Smooth muscle cell (in vitro differentiated cells): ENCODE data around the gene SPESP1. TPM values are rescaled to one million over a fixed set of nuclear protein-coding genes. Genes with fewer than 3 reads are reported as not detected.

Experiments used
- DNase-seq: peaks from one replicate; lab custom pipeline; 2025; ENCODE audit not compliant: unreplicated experiment; lab: John Stamatoyannopoulos, UW
- H2AFZ ChIP-seq: fragments of 200-600 bp; sonication (generic); 2 replicates; pipeline ENCODE4 v1.6.0; 2016; ENCODE audit warnings: antibody characterized with exemption, low read depth, mild to moderate bottlenecking
- H3F3A ChIP-seq: fragments of 200-600 bp; sonication (generic); 2 replicates; pipeline ENCODE4 v1.6.0; 2017; ENCODE audit warnings: antibody characterized with exemption, low read depth
- H3K27ac ChIP-seq: fragments of 200-600 bp; sonication (generic); 2 replicates; pipeline ENCODE4 v1.5.1; 2016; ENCODE audit warnings: low read depth, mild to moderate bottlenecking
- H3K27me3 ChIP-seq: fragments of 200-600 bp; sonication (generic); 2 replicates; pipeline ENCODE4 v1.6.1; 2016; ENCODE audit warnings: low read depth, mild to moderate bottlenecking
- H3K36me3 ChIP-seq: fragments of 200-600 bp; sonication (generic); 2 replicates; pipeline ENCODE4 v1.5.1; 2016; ENCODE audit warnings: low read depth
- H3K4me1 ChIP-seq: fragments of 200-600 bp; sonication (generic); 2 replicates; pipeline ENCODE4 v1.5.1; 2016; ENCODE audit warnings: low read depth
- H3K4me2 ChIP-seq: fragments of 200-600 bp; sonication (generic); 2 replicates; pipeline ENCODE4 v1.6.0; 2016; ENCODE audit warnings: mild to moderate bottlenecking
- H3K4me3 ChIP-seq: fragments of 200-600 bp; sonication (generic); 2 replicates; pipeline ENCODE4 v1.5.1; 2016; ENCODE audit warnings: mild to moderate bottlenecking
- H3K79me2 ChIP-seq: fragments of 200-600 bp; sonication (generic); 2 replicates; pipeline ENCODE4 v1.6.0; 2016; ENCODE audit warnings: low read depth, mild to moderate bottlenecking
- H3K9ac ChIP-seq: fragments of 200-600 bp; sonication (generic); 2 replicates; pipeline ENCODE4 v1.6.0; 2016; ENCODE audit warnings: low read depth
- H3K9me3 ChIP-seq: fragments of 200-600 bp; sonication (generic); replicated peaks from 2 replicates; pipeline ENCODE4 v1.5.1; 2016; ENCODE audit warnings: low read depth
- H4K20me1 ChIP-seq: fragments of 200-600 bp; sonication (generic); 2 replicates; pipeline ENCODE4 v1.6.0; 2016; ENCODE audit warnings: low read depth
- WGBS: methylation state at CpG from one replicate; pipeline ENCODE4 v1.1.7; 2016; ENCODE audit warnings: low lambda C conversion rate; 5-methylcytosine and 5-hydroxymethylcytosine counted together
- polyA plus RNA-seq: library from polyadenylated mRNA; unstranded; fragments of >200 nt; fragmentation: Nextera tagmentation; extraction: Ambion mirVana; gene quantifications from 2 replicates; pipeline ENCODE4 v1.2.1, GENCODE V29; 2016
- total RNA-seq: library from RNA; depleted of rRNA; stranded (reverse); fragments of >200 nt; gene quantifications from 2 replicates; pipeline ENCODE4 v1.2.3, GENCODE V29; 2014
- TF ChIP-seq, protein P1 (sequence below): fragments of 200-600 bp; sonication (generic); IDR thresholded peaks from 2 replicates; pipeline ENCODE4 v1.5.1; 2017; ENCODE audit warnings: borderline replicate concordance, mild to moderate bottlenecking, antibody characterized with exemption; ENCODE audit not compliant: insufficient read depth, poor library complexity, severe bottlenecking

Gene SPESP1
- total and polyA plus RNA-seq, 2 experiments from 2014 or later, result not detected

DNA sequence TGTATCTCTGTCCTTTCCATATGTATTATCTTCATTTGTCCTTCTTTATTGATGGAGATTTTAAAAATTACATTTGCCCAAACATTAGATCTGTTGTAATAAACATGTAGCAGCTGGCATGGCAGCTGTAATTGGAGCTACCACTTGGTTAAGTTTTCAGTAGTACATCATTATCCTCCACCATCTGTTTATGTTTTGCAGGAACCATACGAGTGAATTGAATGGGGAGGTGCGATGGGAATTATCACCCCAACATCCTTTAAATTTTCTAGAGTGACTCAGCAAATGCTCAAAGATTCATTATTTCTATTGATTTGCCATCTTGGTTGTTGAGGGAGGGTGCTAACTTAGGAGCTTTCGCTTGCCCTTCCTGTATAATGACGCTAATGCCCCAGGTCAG lies 51.6 kb downstream of the SPESP1 start:
- Histone ChIP-seq H2AFZ (no peak overlapping the region), H3K27me3 (no peaks in the 10 kb centered on the region), H4K20me1 (no peaks in the 10 kb centered on the region), H3K4me2 (no peak overlapping the region), H3K4me1 (peaks cover 3% of the 10 kb centered on the region), H3K79me2 (no peaks in the 10 kb centered on the region), H3K36me3 (no peaks in the 10 kb centered on the region), H3K4me3 (no peak overlapping the region), H3K9ac (no peak overlapping the region), H3K9me3 (no peaks in the 10 kb centered on the region), H3K27ac (no peak overlapping the region), H3F3A (no peaks in the 10 kb centered on the region)
- no peak for DNase-seq
- TF ChIP-seq, protein P1, sequence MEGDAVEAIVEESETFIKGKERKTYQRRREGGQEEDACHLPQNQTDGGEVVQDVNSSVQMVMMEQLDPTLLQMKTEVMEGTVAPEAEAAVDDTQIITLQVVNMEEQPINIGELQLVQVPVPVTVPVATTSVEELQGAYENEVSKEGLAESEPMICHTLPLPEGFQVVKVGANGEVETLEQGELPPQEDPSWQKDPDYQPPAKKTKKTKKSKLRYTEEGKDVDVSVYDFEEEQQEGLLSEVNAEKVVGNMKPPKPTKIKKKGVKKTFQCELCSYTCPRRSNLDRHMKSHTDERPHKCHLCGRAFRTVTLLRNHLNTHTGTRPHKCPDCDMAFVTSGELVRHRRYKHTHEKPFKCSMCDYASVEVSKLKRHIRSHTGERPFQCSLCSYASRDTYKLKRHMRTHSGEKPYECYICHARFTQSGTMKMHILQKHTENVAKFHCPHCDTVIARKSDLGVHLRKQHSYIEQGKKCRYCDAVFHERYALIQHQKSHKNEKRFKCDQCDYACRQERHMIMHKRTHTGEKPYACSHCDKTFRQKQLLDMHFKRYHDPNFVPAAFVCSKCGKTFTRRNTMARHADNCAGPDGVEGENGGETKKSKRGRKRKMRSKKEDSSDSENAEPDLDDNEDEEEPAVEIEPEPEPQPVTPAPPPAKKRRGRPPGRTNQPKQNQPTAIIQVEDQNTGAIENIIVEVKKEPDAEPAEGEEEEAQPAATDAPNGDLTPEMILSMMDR, result no peak
- WGBS, result 95% methylated on average over 4 of the region's 4 CpGs

DNA sequence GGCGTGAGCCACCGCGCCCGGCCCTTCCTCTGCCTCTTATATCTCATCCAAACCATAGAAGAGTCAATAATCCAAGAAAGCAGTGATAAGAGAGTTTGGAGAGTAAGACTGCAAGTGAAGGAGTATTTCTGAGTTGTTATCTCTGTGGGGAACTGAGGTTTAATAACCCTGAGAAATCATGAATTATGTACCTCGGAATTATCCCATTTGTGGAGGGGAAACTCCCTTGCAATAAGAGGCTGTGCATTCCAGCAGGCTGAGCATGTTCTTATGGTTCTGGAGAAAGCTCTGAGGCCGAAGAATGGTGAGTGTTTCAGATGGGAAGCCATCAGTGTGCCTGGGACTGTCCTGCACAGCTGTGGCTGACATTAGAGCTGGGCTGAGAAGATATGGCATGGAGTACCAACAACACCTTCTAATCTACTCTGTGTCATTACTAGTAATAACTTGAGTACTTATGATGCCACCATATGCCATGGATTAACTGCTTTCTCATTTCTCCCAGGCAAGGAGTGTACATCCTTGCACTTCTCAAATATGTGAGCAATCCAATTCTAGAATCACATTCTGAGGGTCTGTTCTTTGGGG lies 52.7 kb downstream of the SPESP1 start:
- Histone ChIP-seq H3K36me3 (no peaks in the 10 kb centered on the region), H3F3A (no peaks in the 10 kb centered on the region), H3K27me3 (no peaks in the 10 kb centered on the region), H3K27ac (no peak overlapping the region), H3K9ac (no peak overlapping the region), H3K4me3 (no peak overlapping the region), H3K79me2 (no peaks in the 10 kb centered on the region), H3K9me3 (no peaks in the 10 kb centered on the region), H4K20me1 (no peaks in the 10 kb centered on the region), H3K4me1 (peaks cover 3% of the 10 kb centered on the region), H3K4me2 (no peak overlapping the region), H2AFZ (no peak overlapping the region)
- WGBS, result 94% methylated on average over 6 of the region's 6 CpGs
- TF ChIP-seq, protein P1, result no peak
- no peak for DNase-seq

DNA sequence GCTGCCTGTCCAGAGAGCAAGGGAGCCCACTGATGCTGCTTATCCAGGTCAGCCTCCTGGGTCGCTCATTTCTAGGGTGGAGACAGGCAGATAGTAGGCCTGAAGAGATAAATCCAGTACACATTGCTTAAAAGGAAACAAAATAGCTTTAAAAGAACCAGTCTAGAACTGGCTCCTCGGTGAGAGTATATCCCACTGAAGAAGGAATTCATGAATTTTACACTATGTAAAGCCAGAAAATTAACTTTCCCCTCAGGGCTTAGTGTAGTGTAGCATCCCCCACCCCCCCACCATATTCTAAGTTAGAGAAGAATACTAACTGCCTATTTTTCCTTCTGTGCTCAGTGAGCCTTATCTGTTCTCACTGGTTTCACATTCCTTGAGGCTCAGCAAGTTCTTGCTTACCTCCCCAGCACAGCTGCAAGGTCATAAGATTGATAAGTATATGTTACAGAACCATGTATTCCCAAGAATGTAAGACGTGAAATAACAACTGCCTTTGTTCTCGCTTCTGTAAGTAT lies 53.7 kb downstream of the SPESP1 start:
- no peak overlapping the region for H2AFZ ChIP-seq
- no peaks in the 10 kb centered on the region for H3K79me2 ChIP-seq
- H3K36me3 ChIP-seq, result no peaks in the 10 kb centered on the region
- no peak overlapping the region for H3K4me3 ChIP-seq
- no peaks in the 10 kb centered on the region for H4K20me1 ChIP-seq
- peak overlapping the region; percentile 18 for H3K4me2 ChIP-seq
- H3F3A ChIP-seq, result no peaks in the 10 kb centered on the region
- no peak overlapping the region for H3K9ac ChIP-seq
- no peaks in the 10 kb centered on the region for H3K9me3 ChIP-seq
- TF ChIP-seq, protein P1, result no peak
- WGBS, result 64% methylated on average over 4 of the region's 4 CpGs
- peaks cover 3% of the 10 kb centered on the region for H3K4me1 ChIP-seq
- no peak overlapping the region for H3K27ac ChIP-seq
- no peaks in the 10 kb centered on the region for H3K27me3 ChIP-seq
- DNase-seq, result no peak

DNA sequence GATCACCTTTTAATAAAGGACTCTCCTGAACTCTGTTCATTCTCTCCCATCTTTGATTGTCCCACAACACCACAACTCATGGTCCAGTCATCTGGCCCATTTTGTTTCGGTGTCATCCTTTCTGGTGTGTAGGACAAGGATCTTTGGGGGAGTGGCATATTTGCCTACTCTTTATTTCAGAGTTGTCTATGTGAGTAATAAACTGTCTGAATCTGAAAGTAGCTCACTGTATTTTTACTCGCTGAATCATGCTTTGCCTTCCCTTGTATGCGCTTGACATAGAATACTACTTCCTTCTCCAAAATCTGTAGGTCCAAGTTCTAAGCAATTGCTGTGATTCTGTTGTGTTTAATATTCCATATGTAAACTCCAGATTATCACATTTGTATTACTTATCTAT lies 54.3 kb downstream of the SPESP1 start:
- no peak overlapping the region for H2AFZ ChIP-seq
- H3F3A ChIP-seq, result no peaks in the 10 kb centered on the region
- no peak overlapping the region for H3K9ac ChIP-seq
- peaks cover 3% of the 10 kb centered on the region for H3K4me1 ChIP-seq
- no peaks in the 10 kb centered on the region for H3K9me3 ChIP-seq
- H3K4me3 ChIP-seq, result no peak overlapping the region
- no peaks in the 10 kb centered on the region for H4K20me1 ChIP-seq
- no peaks in the 10 kb centered on the region for H3K36me3 ChIP-seq
- TF ChIP-seq, protein P1, result no peak
- DNase-seq, result no peak
- H3K4me2 ChIP-seq, result peak overlapping the region; percentile 18
- 83% methylated on average over 3 of the region's 3 CpGs for WGBS
- H3K27ac ChIP-seq, result no peak overlapping the region
- no peaks in the 10 kb centered on the region for H3K79me2 ChIP-seq
- no peaks in the 10 kb centered on the region for H3K27me3 ChIP-seq
